H1 (cell line): ENCODE results near the gene HMHB1. TPM values are rescaled to one million over a fixed set of nuclear protein-coding genes. Genes with fewer than 3 reads are reported as not detected.

Experiments used
- EP300 ChIP-seq, 2 experiments: IDR thresholded peaks; 1 replicate in 1 of 2; 2 replicates in 1 of 2; pipeline ENCODE4 v1.6.1; 2011 to 2012; ENCODE audit warnings: low read depth in 2 of 2, low read length in 2 of 2, mild to moderate bottlenecking in 2 of 2, borderline replicate concordance in 1 of 2, inconsistent platforms in 1 of 2, moderate library complexity in 1 of 2
- HDAC2 ChIP-seq, 2 experiments: fragments of 300-600 bp in 1 of 2; sonication (generic) in 1 of 2; IDR thresholded peaks; 2 replicates each; pipeline ENCODE4 v1.6.1; 2011 to 2012; ENCODE audit warnings: low read depth in 2 of 2, low read length in 2 of 2, mild to moderate bottlenecking in 2 of 2, moderate library complexity in 2 of 2, borderline replicate concordance in 1 of 2, inconsistent platforms in 1 of 2
- KDM1A ChIP-seq: fragments of 200-600, 300-600 bp; sonication (generic); IDR thresholded peaks from 2 replicates; pipeline ENCODE4 v1.7.1; 2016; ENCODE audit warnings: mild to moderate bottlenecking, low read length, borderline replicate concordance
- NANOG ChIP-seq: IDR thresholded peaks from 2 replicates; pipeline ENCODE4 v1.6.1; 2011; ENCODE audit warnings: low read length, low read depth, mild to moderate bottlenecking, inconsistent platforms; ENCODE audit not compliant: insufficient read depth, poor library complexity, severe bottlenecking
- NRF1 ChIP-seq: IDR thresholded peaks from 2 replicates; pipeline ENCODE4 v1.6.1; 2011; ENCODE audit warnings: mild to moderate bottlenecking, low read depth, low read length, improper control_type of control experiment
- POLR2AphosphoS5 ChIP-seq: IDR thresholded peaks from 2 replicates; pipeline ENCODE4 v1.6.1; 2011; ENCODE audit warnings: low read depth, low read length
- polyA plus RNA-seq, 7 experiments: library from polyadenylated mRNA; depleted of rRNA in 3 of 7; stranded (reverse) in 5 of 7; unstranded in 2 of 7; fragments of >200 nt in 5 of 7; fragments of 200-250 nt in 2 of 7; gene quantifications; 1 replicate in 5 of 7; 2 replicates in 1 of 7; 4 replicates in 1 of 7; pipeline versions ENCODE4 v1.2.1 to v1.2.3, GENCODE V29; 2011 to 2013; ENCODE audit warnings: missing spikeins in 2 of 7, mixed read lengths in 2 of 7
- total RNA-seq: library from RNA; stranded (reverse); fragmentation: NEBNext Ultra II Directional; extraction: Animal tissue kit (Norgen Biotek cat#: 25700); gene quantifications from 2 replicates; pipeline ENCODE4 v1.2.1, GENCODE V29; 2021

The HMHB1 gene
- total and polyA plus RNA-seq, 2 of the 8 experiments (the other 6 are each of a cell fraction or from before 2014, with no cell fraction given), result not detected

DNA sequence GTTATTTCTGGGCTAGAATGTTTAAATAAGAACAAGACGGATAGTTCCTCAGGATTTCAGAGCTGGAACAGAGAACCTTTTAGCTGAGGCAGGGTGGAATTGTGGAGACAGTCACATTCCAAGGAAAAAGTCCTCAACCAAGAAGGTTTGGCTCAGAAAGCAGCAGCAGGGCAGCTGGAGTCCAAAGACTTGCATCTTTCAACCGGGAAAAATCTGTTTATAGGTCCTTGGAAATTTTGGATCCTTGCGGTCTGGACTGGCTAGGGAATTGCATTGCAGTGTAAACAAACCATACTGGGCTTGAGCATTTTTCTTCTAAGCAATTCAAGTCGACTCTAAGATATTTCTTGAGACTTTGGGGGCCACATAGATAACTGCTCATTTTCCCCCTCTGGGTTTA, 40.8 kb upstream of the HMHB1 start (continued):
- no peak for TF ChIP-seq EP300 (IDR thresholded peaks at IDR 0.05; ENCODE audit: borderline replicate concordance in 1 of 2, low read depth in 2 of 2, low read length in 2 of 2)
- no peak for TF ChIP-seq POLR2AphosphoS5
- no peak for TF ChIP-seq HDAC2 (IDR thresholded peaks at IDR 0.05; ENCODE audit: borderline replicate concordance in 1 of 2, low read depth in 2 of 2, low read length in 2 of 2)
- TF ChIP-seq NANOG, result no peak
- TF ChIP-seq KDM1A, result no peak
- no peak for TF ChIP-seq NRF1
